GM18520 (cell line): Measurements from ENCODE around the gene ALDH3B2.
"Not testable (repeated sequence)": the region's sequence is repeated elsewhere in the genome, so short reads cannot be mapped to it uniquely, and the experiment has no call there.

Experiments used
- ATAC-seq: cut with Tn5 transposase; IDR thresholded peaks from one replicate; pipeline ENCODE4 v1.9.1; 2021; ENCODE audit not compliant: unreplicated experiment

Gene ALDH3B2

GRCh38 chr11:67685641-67686332 lies 11.4 kb upstream of the ALDH3B2 start:
- ATAC-seq = not testable (repeated sequence)

- not testable (repeated sequence) for ATAC-seq
These were observed 8.0 kb upstream of the ALDH3B2 start for GRCh38 chr11:67682126-67683034.

GRCh38 chr11:67680696-67681470 lies 6.5 kb upstream of the ALDH3B2 start:
- no peak for ATAC-seq

- no peak for ATAC-seq
These were observed 780 bp upstream of the ALDH3B2 start for GRCh38 chr11:67675058-67675747.

GRCh38 chr11:67673902-67674301 lies 521 bp downstream of the ALDH3B2 start:
- ATAC-seq = no peak

GRCh38 chr11:67673358-67673757 lies 1.1 kb downstream of the ALDH3B2 start:
- no peak for ATAC-seq

DNA sequence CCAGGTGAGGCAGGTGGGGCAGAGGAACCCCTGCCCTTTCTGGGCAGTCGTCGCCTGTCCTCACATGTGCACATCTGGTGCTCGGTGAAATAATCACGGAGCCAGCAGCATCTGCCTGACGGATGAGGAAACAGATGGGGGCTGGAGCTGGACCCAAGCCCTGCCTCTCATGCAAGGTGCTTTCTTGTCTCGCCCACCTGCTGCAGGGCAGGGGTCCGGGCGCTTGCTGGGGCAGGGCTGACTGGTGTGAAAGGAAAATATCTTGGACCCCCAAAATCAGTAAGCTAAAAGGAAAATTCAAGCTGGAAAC lies 3.3 kb downstream of the ALDH3B2 start:
- no peak for ATAC-seq

- no peak for ATAC-seq
These were observed 3.9 kb downstream of the ALDH3B2 start for GRCh38 chr11:67670316-67671210.

DNA sequence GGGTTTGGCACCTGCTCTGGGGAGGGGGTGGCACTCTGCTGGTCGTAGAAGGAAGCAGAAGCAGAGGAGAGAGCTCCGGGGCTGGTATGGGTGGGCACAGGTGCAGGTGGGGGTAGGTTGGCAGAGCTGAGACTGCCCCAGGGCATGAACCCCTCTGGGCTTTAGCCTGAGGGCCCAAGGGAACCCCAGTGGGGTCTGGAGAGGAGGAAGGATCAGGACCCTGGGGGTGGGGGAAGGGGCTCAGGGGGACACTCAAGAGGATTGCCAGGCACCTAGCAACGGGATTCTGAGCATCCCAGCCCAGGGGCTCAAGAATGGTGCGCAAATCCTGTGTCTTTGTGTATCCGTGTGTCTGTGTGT lies 6.3 kb downstream of the ALDH3B2 start:
- ATAC-seq = no peak

DNA sequence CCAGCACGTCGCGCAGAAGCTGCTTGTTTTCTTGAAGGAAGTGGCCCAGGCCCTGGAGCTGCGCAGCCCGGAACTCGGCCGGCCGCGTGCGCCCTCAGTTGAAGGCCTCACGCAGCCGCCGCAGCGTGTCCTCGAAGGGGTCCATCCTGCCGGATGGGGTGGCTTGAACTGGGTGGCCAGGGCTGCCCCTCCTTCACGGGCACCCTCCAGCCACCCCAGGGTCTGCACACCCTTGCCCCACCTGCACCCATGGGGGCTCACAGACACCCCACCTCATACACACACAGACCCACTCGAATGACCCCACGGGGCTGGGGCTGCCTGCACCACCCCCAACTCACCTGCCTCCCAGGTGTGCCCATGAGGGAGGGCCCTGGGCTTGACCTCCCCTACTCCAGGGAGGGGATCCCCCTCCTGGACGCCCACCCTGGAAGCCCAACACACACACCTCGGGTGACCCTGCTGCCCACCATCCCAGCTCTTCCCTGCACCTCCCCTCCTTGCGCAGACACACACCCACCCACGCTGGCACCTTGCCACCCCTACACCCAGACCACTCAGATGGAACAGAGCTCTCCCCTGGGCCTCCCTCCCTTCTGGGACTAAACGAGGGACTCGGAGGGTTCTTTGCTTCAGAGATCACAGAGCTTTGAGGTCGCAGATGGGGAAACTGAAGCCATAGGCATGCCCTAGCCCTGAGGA lies 6.8 kb downstream of the ALDH3B2 start:
- no peak for ATAC-seq

GRCh38 chr11:67666676-67667489 lies 7.5 kb downstream of the ALDH3B2 start:
- ATAC-seq = no peak

- ATAC-seq = no peak
These were observed 8.1 kb downstream of the ALDH3B2 start for GRCh38 chr11:67666303-67666645.

DNA sequence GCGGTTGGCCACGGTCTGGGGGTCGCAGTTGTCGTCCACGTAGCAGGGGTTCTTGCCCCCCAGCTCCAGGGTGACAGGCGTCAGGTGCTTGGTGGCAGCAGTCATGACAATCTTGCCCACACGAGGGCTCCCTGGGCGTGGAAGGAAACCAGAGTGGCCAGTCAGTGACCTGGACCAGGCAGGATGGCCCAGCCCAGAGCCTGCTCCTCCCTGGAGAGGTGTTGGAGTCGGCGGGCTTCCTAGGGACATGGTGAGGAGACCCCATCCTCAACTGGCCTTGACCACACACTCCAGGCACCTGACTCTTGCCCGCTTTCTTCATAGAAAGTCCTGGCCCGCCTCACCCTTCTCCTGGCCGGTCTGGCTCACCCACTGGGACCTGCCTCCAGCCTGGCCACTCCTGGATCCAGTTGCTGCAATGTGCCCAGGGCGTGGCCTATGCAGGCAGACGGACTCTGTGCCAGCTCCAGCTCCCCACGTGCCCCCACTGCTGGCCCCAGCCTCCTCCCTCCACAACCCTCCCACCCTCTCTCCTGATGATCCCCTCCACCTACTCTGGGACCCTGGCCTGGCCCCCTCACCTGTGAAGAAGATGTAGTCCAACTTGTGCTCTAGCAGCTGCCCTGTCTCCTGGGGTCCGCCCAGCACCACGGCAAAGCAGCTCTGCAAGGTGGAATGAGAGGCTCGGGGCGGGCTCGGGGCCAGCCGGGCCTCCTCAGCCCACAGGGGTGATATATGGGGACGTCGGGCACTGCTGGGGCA lies 8.7 kb downstream of the ALDH3B2 start:
- no peak for ATAC-seq

DNA sequence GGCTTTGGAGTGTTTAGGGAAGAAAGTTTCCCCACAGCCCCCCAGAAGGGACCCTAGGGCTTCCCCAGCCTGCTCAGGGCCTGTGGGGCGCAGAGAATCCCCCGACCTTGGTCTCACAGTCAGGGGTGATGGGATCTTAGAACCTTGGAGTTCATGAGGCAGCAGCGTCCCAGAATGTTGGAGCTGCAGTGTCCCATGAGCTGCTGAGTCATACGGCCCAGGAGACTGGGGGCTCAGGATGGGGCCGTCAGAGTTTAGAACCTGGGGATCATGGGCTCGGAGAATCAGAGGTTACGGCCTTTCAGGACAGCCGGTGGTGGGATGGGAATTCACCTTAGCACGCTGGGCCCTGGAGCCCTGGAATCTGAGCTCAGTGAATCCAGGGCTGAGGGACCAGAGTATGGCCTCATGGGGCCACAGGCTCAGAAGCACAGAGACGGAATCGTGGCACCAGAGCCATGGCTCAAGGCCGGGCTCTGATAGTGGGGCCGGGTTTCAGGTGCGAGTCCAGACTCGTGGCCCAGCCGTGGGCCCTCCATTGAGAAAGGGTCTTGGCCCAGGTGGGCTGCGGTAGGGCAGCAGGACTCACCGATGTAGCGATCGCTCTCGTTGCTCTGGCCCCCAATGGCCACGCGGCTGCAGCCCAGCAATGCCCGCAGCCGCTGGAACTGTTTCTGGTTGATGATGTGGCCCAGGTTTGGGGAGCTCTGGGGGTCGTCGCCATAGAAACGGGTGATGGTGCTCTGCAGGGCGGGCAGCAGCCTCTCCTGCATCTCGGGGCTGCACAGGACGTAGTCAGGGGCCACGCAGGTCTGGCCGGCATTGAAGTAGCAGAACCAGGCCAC lies 9.5 kb downstream of the ALDH3B2 start:
- ATAC-seq = no peak

GRCh38 chr11:67664213-67664585 lies 10.2 kb downstream of the ALDH3B2 start:
- ATAC-seq = no peak

DNA sequence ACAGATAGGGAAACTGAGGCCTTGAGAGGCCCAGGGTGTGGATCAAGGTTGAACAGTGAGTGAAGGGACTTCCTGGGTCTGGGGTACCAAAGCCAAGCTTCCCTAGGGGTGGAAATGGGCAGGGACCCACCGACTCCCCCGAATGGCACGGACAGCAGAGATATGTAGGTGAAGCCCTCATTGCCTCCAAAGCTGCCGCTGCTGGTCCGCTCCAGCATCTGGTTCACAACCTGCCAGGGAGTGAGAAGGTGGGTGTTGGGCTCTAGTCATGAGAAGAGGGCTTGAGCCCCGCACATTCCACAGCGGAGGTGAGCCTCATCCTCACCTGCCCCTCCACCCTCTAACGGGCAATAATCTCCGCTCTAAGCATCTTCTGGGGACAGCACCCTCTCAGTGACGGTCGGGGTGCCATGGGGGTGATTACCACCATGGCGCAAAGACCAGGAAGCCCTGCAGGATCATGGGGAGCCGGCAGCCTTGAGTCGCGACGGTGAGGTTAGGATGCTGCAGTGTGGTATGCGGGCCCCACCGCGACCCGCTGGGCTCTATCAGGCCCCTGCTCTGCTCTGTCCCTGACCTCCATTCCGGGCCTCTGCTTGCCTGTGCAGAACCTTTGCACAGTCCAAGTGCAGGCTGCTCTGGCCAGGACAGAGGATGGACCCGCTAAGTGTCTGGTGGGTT lies 10.8 kb downstream of the ALDH3B2 start:
- no peak for ATAC-seq
